Endothelial cell of umbilical vein (primary cell): Measurements from ENCODE around the gene AGAP3. TPM values are rescaled to one million over a fixed set of nuclear protein-coding genes. Genes with fewer than 3 reads are reported as not detected.

Experiments used
- BruUV-seq: library from RNA; stranded (reverse); fragments of 400-500 nt; replicated peaks from 2 replicates; lab custom pipeline; 2021; lab: Mats Ljungman, UMichigan
- CTCF ChIA-PET: fragments of 300-600, 350-600 bp; sonication (Branson Sonifier 250); formaldehyde crosslinking; loops from one replicate; lab custom pipeline; 2021; ENCODE audit warnings: antibody characterized with exemption, inconsistent platforms; lab: Charles Lee
- POLR2A ChIA-PET: fragments of 300-600, 350-600 bp; sonication (Branson Sonifier 250); formaldehyde crosslinking; loops from one replicate; lab custom pipeline; 2021; ENCODE audit warnings: antibody characterized with exemption, inconsistent platforms; lab: Charles Lee
- DNase-seq: peaks from one replicate; pipeline ENCODE4 v3.0.0-alpha.2; 2011; ENCODE audit warnings: low read depth, low spot score
- FAIRE-seq: peaks from 2 replicates; lab custom pipeline; 2011; peaks lifted over from hg19 to GRCh38; lab: Jason Lieb, UNC
- H2AFZ ChIP-seq: 2 replicates; pipeline ENCODE4 v1.6.0; 2012; ENCODE audit warnings: low read depth, low read length, control low read depth, inconsistent platforms
- H3K27ac ChIP-seq: 2 replicates; pipeline ENCODE4 v1.5.1; 2011; ENCODE audit warnings: low read depth, mild to moderate bottlenecking, control low read depth, low read length, moderate library complexity; ENCODE audit not compliant: insufficient read depth
- H3K27me3 ChIP-seq, 2 experiments: 2 replicates each; pipeline versions ENCODE4 v1.6.0 to v1.6.1; 2011; ENCODE audit warnings: low read length in 2 of 2, mixed read lengths in 1 of 2; ENCODE audit not compliant: control insufficient read depth in 2 of 2, insufficient read depth in 2 of 2
- H3K36me3 ChIP-seq, 2 experiments: 2 replicates in 1 of 2; 3 replicates in 1 of 2; pipeline ENCODE4 v1.5.1; 2011; ENCODE audit warnings: low read length in 2 of 2, mild to moderate bottlenecking in 1 of 2, moderate library complexity in 1 of 2; ENCODE audit not compliant: control insufficient read depth in 2 of 2, insufficient read depth in 2 of 2; ENCODE audit errors: extremely low read depth in 1 of 2
- H3K4me1 ChIP-seq: 3 replicates; pipeline ENCODE4 v1.5.1; 2011; ENCODE audit warnings: mild to moderate bottlenecking, low read length; ENCODE audit not compliant: control insufficient read depth, insufficient read depth; ENCODE audit errors: extremely low read depth
- H3K4me2 ChIP-seq: 2 replicates; pipeline ENCODE4 v1.6.1; 2011; ENCODE audit warnings: low read length, control low read depth, mixed read lengths; ENCODE audit not compliant: insufficient read depth
- H3K4me3 ChIP-seq, 3 experiments: fragments of 200-600 bp in 1 of 3; sonication (generic), shearing (Covaris generic) in 1 of 3; replicated peaks in 1 of 3; 2 replicates each; pipeline ENCODE4 v1.5.1; 2011 to 2016; ENCODE audit warnings: control low read depth in 3 of 3, low read length in 3 of 3, mild to moderate bottlenecking in 2 of 3, inconsistent platforms in 1 of 3, low read depth in 1 of 3, moderate library complexity in 1 of 3; ENCODE audit not compliant: insufficient read depth in 1 of 3
- H3K79me2 ChIP-seq: 2 replicates; pipeline ENCODE4 v1.6.0; 2012; ENCODE audit warnings: low read length, inconsistent platforms; ENCODE audit not compliant: control insufficient read depth, insufficient read depth
- H3K9ac ChIP-seq: replicated peaks from 2 replicates; pipeline ENCODE3; 2011; ENCODE audit warnings: low read length, control low read depth; ENCODE audit not compliant: insufficient read depth; ENCODE audit errors: extremely low read depth
- H3K9me1 ChIP-seq: replicated peaks from 3 replicates; pipeline ENCODE4 v1.6.0; 2011; ENCODE audit warnings: mild to moderate bottlenecking, low read length; ENCODE audit not compliant: control insufficient read depth, insufficient read depth; ENCODE audit errors: extremely low read depth
- H3K9me3 ChIP-seq: replicated peaks from 2 replicates; pipeline ENCODE4 v1.5.1; 2012; ENCODE audit warnings: low read length, inconsistent platforms; ENCODE audit not compliant: control insufficient read depth, insufficient read depth
- H4K20me1 ChIP-seq: replicated peaks from 2 replicates; pipeline ENCODE3; 2011; ENCODE audit warnings: mild to moderate bottlenecking, low read length; ENCODE audit not compliant: control insufficient read depth, insufficient read depth; ENCODE audit errors: extremely low read depth
- FOS ChIP-seq: IDR thresholded peaks from 2 replicates; pipeline ENCODE4 v1.6.1; 2011; ENCODE audit warnings: mild to moderate bottlenecking, low read length, moderate library complexity, borderline replicate concordance; ENCODE audit not compliant: insufficient read depth
- GATA2 ChIP-seq: IDR thresholded peaks from 2 replicates; pipeline ENCODE4 v1.7.0; 2011; ENCODE audit warnings: low read depth, mild to moderate bottlenecking, moderate library complexity, mixed read lengths, low read length; ENCODE audit not compliant: insufficient read length, insufficient read depth
- JUN ChIP-seq: IDR thresholded peaks from 2 replicates; pipeline ENCODE4 v1.6.1; 2011; ENCODE audit warnings: borderline replicate concordance, low read depth; ENCODE audit not compliant: insufficient read length, insufficient read depth
- MYC ChIP-seq: IDR thresholded peaks from one replicate; pipeline ENCODE4 v1.6.1; 2011; ENCODE audit warnings: mild to moderate bottlenecking, low read depth, low read length
- POLR2A ChIP-seq: IDR thresholded peaks from 2 replicates; pipeline ENCODE4 v1.6.1; 2012; ENCODE audit warnings: low read depth, mild to moderate bottlenecking, control low read depth, low read length
- POLR2AphosphoS5 ChIP-seq: IDR thresholded peaks from 2 replicates; pipeline ENCODE4 v1.6.1; 2012; ENCODE audit warnings: low read depth, mild to moderate bottlenecking, control low read depth, low read length, moderate library complexity; ENCODE audit not compliant: insufficient read depth
- dilution Hi-C: fragments of 300-500 bp; cut with MboI; formaldehyde crosslinking; loops from one replicate; pipeline ENCODE4 v1.15.0; 2019; ENCODE audit warnings: low sequenced_read_pairs; ENCODE audit not compliant: extremely low pct_ligation_motif_present
- intact Hi-C: fragments of 100-400 bp; cut with micrococcal nuclease; formaldehyde crosslinking; loops from one replicate; pipeline ENCODE4 v1.10.0; 2022
- polyA plus RNA-seq, 4 experiments: library from polyadenylated mRNA; depleted of rRNA in 3 of 4; stranded (reverse) in 3 of 4; unstranded in 1 of 4; fragments of >200 nt; gene quantifications; 2 replicates each; pipeline versions ENCODE4 v1.2.1 to v1.2.3, GENCODE V29; 2011 to 2012; ENCODE audit warnings: missing spikeins in 1 of 4
- total RNA-seq: library from RNA; stranded (reverse); gene quantifications from 2 replicates; pipeline ENCODE4 v1.2.3, GENCODE V29; 2021
- TF ChIP-seq, protein P1 (sequence below): IDR thresholded peaks from 2 replicates; pipeline ENCODE4 v1.6.1; 2011; ENCODE audit not compliant: insufficient read depth, insufficient read length
- TF ChIP-seq, protein P2 (sequence below), 2 donors: IDR thresholded peaks; 1 replicate in 1 of 2; 2 replicates in 1 of 2; pipeline ENCODE4 v1.5.1; 2011; ENCODE audit warnings: low read length in 2 of 2, mild to moderate bottlenecking in 2 of 2, moderate library complexity in 2 of 2, control low read depth in 1 of 2, inconsistent platforms in 1 of 2, low read depth in 1 of 2; ENCODE audit not compliant: insufficient read depth in 1 of 2; ENCODE audit errors: extremely low read depth in 1 of 2

The AGAP3 gene
- total and polyA plus RNA-seq, 2 donors (not counting 3 experiments of a cell fraction or from before 2014, with no cell fraction given), result 171 to 174 TPM

DNA sequence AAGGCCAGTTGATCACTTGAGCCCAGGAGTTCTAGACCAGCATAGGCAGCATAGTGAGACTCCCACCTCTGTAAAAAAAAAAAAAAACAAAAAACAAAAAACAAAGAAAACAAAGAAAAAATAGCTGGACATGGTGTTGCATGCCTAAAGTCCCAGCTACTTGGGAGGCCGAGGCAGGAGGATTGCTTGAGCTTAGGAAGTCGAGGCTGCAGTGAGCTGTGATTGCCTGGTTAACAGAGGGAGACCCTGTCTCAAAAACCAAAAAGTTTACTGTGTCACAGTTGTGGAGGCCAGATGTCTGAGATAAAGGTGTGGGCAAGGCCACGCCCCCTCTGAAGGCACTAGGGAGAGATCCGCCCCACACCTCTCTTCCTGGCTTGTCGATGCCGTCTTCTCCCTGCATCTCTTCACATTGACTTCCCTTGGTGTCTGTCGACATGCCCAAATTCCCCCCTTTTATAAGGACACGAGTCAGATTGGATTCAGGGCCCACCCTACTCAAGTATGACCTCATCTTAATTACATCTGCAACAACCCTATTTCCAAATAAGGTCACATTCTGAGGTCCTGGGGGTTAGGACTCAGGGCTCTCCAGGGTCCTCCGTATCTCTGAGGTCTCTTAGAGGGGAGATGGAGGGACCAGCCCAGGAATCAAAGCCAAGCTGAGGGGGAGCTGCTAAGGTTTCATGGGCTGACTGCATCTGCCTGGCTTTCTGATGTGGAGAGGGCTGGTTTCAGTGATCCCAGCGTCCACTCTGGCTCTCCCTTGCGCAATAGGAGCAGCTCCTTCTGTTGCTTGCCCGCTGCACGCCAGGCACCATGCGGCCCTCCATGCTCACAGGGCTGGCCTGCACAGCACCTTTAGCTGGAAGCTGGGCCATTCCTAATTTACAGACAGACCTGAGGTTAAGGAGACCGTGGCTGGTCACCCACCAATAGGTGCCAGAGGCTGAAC, 23.1 kb downstream of the AGAP3 start:
- DNase-seq (no peak), FAIRE-seq (no peak)
- H3K36me3 ChIP-seq, result peaks cover 0 to 2% of the 10 kb centered on the region in 2 experiments
- H3K4me1 ChIP-seq, result peaks cover 25% of the 10 kb centered on the region
- H3K27ac ChIP-seq, result no peak overlapping the region
- H3K27me3 ChIP-seq, result no peaks in the 10 kb centered on the region
- ChIA-PET CTCF (interaction anchor here (0.6 to 4.5 kb wide), 15 partner anchors 14 to 153 kb away, joined by 3 to 26 read pairs (median 5); partner anchors contain the start of gene ABCB8), POLR2A (interaction anchor here (1.1 kb wide), 1 partner anchor 24 kb away, joined by 4 read pairs; no protein-coding TSS in a partner anchor)
- no peaks in the 10 kb centered on the region for H3K9me3 ChIP-seq
- no peak overlapping the region for H3K9ac ChIP-seq
- H3K4me2 ChIP-seq, result no peak overlapping the region
- TF ChIP-seq JUN (no peak), POLR2AphosphoS5 (no peak), POLR2A (no peak), FOS (no peak), GATA2 (no peak), MYC (no peak)
- TF ChIP-seq, protein P1, sequence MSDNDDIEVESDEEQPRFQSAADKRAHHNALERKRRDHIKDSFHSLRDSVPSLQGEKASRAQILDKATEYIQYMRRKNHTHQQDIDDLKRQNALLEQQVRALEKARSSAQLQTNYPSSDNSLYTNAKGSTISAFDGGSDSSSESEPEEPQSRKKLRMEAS, result no peak
- TF ChIP-seq, protein P2, sequence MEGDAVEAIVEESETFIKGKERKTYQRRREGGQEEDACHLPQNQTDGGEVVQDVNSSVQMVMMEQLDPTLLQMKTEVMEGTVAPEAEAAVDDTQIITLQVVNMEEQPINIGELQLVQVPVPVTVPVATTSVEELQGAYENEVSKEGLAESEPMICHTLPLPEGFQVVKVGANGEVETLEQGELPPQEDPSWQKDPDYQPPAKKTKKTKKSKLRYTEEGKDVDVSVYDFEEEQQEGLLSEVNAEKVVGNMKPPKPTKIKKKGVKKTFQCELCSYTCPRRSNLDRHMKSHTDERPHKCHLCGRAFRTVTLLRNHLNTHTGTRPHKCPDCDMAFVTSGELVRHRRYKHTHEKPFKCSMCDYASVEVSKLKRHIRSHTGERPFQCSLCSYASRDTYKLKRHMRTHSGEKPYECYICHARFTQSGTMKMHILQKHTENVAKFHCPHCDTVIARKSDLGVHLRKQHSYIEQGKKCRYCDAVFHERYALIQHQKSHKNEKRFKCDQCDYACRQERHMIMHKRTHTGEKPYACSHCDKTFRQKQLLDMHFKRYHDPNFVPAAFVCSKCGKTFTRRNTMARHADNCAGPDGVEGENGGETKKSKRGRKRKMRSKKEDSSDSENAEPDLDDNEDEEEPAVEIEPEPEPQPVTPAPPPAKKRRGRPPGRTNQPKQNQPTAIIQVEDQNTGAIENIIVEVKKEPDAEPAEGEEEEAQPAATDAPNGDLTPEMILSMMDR (IDR thresholded peaks at IDR 0.05; ENCODE audit: extremely low read depth in 1 of 2, insufficient read depth in 1 of 2, low read depth in 1 of 2, low read length in 2 of 2), result no peak
- dilution Hi-C loops, result no loop called here
- no peaks in the 10 kb centered on the region for H4K20me1 ChIP-seq
- intact Hi-C loops, result loop anchor here (2.0 kb wide), 2 partner anchors 147 to 211 kb away; no protein-coding TSS in a partner anchor
- H2AFZ ChIP-seq, result no peak overlapping the region
- H3K4me3 ChIP-seq, result no peak overlapping the region
- BruUV-seq, result no TSS peak
- H3K79me2 ChIP-seq, result peaks cover 77% of the 10 kb centered on the region
- H3K9me1 ChIP-seq, result no peaks in the 10 kb centered on the region
